ENCODE results near the gene PLBD2.

Gene PLBD2

DNA sequence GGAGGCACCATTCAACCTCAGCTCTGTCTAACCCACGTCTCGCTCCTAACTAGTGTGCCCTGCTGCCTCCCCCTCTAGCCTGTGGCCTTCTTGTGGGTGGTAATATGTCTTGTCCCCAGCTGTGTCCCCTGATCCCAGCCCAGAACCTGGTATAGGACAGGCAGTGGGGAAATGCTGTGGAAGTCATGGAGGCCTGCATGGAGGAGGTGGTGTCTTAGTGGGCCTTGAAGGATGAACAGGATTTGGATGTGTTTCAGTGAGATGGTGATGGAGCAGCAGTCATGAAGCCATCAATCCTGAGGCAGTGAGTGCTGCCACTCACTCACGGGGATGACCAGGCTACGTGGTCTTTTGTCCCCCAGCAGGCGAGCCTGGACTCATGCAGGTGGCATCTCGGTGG, 13.4 kb downstream of the PLBD2 start:
- DNase-seq, result no peak

DNA sequence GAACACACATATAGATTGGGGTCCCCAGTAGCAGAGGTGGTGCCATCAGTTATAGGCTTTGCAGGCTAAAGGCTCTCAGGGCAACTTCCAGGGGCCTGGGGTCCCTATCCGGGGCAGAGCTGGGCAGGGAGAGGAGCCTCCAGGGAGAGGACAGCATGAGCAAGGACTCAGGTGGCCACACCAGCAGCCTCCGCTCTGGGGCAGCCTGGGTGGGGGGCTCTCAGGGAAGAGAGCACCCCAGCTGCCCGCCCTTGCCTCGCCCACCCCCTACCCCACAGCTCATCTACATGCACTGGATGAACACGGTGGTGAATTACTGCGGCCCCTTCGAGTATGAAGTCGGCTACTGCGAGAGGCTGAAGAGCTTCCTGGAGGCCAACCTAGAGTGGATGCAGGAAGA, 14.0 kb downstream of the PLBD2 start:
- DNase-seq, result no peak

DNA sequence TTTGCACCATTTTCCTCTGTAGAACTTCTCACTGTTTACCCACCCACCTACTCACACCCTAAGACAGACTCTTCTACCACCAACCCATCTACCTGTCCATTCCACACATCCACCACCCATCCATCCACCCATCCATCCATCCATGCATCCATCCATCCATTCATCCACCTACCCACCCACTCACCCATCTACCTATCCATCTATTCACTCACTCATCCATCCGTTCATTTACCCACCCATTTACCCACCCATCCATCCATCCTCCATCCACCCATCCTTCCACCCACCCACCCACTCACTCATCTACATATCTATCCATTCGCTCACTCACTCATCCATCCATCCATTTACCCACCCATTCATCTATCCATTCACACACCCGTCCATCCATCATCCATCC, 15.1 kb downstream of the PLBD2 start:
- no peak for DNase-seq

DNA sequence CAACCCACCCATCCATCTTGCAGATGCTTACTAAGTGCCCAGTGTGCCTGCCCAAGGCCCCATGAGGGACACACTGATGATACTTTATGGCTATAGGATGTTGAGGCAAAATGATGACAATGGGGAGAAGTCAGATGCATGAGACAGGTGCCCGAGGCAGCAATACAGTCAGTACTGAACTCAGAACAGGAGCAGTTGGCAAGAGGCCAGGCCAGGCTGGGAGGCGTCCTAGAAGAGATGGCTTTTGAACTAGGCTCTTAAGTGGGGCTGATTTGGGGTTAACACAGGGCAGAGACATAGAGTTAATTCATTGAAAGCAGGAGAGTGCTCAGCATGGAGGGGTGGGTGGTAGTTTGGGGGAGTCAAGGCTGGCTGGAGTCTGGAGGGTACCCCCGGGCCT, 15.6 kb downstream of the PLBD2 start:
- DNase-seq, result no peak

DNA sequence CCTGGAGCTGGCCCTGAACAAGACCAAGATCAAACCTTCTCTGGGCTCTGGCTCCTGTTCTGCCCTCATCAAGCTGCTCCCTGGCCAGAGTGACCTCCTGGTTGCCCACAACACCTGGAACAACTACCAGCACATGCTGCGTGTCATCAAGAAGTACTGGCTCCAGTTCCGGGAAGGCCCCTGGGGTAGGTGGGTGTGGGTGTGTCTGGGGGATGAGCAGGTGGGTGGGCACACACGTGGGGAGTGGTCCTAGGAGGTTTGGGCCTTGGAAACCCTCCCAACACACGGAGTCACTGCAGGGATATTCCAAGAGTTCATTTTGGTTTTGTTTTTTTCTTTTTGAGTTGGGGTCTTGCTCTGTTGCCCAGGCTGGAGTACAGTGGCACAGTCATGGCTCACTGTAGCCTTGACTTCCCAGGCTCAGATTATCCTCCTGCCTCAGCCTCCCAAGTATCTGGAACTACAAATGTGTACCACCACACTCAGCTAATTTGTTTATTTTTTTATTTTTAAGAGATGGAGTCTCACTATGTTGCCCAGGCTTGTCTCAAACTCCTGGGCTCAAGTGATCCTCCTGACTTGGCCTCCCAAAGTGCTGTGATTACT, 16.5 kb downstream of the PLBD2 start:
- no peak for DNase-seq

DNA sequence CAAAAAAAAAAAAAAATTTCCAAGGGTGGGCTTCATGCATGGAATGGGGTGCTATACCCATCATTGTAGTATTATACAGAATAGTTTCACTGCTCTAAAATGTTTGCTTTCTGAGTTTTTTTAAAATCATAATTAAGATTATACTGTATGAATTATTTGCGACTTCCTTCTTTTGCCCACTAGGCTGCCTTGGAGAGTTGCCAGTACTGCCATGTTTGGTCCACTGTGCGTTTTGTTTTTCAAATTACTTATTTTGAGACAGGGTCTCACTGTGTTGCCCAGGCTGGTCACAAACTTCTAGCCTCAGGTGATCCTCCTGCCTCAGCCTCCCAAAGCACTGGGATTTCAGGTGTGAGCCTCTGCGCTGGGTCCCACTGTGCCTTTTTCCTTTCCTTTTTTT, 19.9 kb downstream of the PLBD2 start:
- DNase-seq, result no peak

DNA sequence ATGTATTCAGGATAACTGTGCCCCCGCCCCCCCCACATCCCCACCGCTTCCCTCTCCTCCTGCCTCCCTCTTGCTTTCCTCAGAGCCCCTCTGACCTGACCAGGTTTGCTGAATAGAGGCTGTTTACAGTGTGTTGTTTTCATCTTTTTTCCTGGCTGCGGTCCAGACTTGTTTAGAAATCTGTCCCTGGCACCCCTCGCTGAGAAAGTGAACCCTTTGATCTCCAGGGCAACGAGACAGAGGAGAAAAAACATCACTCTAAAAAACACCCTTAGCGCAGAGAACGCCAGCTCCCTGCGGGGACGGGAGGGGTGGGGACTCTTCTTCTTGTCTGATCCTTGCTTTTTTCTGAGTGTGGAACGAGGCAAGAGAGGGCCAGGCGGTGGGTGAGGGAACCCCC, 22.8 kb downstream of the PLBD2 start:
- DNase-seq, result no peak

DNA sequence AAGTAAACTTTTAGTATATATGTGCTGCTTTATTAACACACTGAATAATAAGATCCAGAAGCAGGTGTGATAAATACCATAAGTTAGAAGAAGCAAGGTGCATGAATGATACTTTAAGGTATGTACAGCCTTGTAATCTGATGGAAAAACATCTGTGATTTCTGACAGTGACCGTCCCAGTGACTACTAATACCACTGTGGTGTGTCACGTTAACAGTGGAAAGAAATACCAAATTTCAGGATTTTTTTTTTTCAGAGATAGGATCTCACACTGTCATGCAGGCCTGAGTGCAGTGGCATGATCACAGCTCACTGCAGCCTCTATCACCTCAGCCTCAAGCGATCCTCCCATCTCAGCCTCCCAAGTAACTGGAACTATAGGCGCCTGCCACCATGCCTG, 23.8 kb downstream of the PLBD2 start:
- DNase-seq, result no peak

DNA sequence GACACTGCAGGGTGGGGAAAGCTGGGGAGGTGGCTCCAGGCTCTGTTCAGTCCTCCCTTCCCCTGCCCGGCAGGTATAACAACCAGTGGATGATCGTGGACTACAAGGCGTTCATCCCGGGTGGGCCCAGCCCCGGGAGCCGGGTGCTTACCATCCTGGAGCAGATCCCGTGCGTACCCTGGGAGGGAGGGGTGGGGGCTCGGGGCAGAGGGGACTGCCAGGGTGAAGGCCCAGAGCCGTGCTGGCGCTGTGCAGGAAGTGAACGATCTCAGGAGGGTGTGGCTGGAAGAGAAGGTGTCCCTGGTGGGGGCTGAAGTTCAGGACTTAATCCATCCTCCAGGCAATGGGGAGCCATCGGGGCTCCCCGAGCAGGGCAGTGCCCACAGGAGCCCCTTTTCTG, 26.4 kb downstream of the PLBD2 start:
- DNase-seq, result no peak

DNA sequence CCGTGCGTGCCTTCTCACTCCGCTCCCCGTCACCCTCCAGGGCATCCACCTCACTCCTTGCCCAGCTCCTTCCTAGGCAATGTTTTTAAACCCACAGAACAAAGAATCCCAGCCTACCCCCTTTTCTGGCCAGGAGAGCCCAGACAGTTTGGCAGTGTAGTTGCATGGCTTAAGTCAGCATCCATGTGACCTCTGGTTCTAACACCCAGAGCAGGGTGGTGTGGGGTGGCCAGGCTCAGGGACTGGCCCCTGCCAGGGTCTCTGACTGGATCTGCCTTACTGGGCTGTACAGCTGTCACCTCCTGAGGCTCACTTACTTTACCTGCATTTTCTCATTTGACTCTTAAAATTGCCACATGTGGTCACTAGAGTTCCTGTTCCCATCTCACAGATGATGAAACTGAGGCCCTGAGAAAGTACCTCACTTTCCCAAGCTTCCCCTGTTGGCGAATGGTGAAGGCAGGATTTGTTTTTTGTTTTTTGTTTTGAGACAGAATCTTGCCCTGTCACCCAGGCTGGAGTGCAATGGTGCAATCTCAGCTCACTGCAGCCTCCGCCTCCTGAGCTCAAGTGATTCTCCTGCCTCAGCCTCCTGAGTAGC, 27.0 kb downstream of the PLBD2 start:
- no peak for DNase-seq

DNA sequence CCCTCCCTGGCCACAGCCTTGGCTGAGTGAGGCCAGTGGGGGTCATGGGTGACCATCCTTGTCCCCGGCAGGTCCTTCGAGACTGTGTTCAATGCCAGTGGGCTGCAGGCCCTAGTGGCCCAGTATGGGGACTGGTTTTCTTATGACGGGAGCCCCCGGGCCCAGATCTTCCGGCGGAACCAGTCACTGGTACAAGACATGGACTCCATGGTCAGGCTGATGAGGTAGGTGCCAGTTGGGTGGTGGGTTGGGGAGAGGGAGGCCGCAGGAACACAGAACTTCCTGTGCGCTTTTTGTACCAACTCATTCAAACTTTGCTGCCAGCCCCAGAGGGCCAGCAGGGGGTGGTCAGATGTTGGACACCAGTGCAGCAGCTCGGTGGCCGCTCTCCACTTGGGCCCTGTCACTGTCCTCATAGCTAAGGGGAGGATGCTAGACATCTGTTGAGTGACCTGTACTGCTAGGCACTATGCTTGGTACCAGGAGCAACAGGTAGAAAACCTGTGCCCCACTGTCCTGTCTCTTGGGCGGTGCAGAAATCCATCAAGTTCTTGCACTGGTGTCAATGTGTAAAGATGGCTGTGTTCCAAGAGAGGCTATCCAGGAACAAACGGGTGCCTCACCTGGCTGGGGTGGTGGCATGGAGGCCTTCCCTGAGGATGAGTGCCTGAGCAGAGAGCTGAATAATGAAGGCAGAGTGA, 28.6 kb downstream of the PLBD2 start:
- DNase-seq, result no peak

DNA sequence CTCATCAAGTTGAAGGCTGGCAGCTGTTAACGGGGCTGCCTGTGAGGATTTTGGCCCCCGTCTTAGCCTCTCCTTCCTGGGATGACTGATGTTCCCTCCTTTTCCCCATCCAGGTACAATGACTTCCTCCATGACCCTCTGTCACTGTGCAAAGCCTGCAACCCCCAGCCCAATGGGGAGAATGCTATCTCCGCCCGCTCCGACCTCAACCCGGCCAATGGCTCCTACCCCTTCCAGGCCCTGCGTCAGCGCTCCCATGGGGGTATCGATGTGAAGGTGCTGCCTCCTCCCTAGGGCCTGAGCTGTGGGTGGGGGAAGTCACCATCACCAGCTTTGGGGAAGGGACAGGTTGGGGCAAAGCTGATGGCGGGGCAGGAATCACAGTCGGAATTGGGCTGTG, 29.2 kb downstream of the PLBD2 start:
- DNase-seq, result no peak

DNA sequence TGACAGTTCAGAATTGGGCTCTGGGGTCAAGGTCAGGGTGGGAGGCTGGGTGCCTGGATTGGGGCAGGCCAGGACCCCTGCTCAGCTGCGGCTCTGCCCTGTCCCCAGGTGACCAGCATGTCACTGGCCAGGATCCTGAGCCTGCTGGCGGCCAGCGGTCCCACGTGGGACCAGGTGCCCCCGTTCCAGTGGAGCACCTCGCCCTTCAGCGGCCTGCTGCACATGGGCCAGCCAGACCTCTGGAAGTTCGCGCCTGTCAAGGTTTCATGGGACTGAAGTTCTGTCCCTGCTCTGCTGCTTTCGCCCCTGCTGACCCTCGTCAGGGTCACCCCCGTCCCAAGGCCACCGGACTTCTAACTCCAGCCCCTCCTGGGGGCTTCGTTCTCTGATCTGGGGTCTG, 30.0 kb downstream of the PLBD2 start:
- DNase-seq, result no peak

DNA sequence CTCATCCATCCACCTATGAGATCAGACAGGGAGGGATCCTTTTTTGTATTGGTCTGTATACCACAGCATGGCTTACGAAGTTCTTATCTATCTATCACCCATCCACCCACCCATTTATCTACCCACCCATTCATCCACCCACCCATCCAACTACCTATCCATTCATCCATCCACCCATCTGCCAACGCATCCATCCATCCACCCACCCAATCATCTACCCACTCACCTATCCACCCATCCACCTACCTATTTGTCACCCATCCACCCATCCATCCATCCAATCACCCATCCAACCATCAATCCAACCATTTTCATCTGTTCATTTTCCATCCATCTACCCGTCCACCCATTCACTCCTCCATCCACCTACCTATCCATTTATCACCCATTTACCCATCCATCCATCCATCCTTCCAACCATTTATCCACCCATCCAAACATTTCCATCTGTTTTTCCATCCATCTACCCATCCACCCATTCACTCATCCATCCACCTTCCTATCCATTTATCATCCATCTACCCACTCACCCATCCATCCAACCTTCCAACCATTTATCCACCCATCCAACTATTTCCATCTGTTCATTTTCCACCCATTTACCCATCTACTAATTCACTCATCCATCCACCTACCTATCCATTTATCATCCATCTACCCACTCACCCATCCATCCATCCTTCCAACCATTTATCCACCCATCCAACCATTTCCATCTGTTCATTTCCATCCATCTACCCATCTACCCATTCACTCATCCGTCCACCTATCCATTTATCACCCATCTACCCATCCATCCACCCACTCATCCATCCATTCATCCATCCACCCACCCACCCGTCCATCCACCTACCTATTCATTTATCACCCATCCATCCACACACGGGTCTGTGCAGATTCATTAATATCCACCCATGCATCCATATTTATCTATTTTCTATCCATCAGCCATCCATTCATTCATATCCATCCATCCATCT, 32.0 kb downstream of the PLBD2 start:
- DNase-seq, result no peak

DNA sequence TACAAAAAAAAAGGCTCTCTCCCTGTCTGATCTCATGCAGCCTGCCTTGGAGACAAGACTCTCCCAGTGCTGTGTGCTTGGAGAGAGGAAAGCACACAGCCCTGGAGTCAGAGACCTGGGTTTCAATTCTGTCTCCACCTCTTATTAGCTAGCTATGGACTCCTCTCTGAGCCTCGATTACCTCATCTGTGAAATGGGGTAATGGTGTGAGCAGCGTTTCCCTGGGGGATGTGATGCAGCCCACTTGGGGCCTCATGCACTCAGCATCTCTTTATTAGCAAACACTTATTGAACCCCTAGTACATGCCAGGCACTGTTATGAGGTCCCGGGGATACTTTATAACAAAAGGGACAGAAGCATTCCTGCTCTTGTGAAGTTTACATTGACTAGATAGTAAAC, 32.8 kb downstream of the PLBD2 start:
- no peak for DNase-seq

DNA sequence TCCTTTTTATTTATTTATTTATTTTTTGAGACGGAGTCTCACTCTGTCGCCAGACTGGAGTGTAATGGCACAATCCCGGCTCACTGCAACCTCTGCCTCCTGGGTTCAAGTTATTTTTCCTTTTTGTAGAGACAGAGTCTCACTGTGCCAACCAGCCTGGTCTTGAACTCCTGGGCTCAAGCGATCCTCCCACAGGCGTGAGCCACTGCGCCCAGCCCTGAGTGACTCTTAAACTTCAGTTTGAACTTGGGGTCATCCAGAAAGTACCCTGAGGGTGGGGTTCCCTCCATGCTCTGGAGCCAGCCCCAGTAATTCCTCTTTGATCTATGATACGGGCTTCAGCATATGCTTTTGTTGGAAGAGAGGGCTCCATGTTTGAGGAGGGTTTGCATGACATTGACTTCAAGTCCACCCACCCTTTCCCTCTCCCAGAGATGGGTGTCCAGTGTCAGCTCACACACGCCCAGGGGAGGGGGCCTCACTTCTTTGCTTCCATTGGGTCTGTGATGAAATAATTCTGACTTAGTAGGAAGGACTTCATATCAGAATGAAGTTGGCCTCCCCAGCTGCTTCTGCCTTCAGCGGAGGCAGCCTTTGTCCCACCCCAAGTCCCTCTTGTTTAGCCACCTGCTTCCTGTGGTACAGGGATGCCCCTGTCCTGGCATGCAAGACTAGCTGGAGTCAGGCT, 33.4 kb downstream of the PLBD2 start:
- DNase-seq, result no peak

DNA sequence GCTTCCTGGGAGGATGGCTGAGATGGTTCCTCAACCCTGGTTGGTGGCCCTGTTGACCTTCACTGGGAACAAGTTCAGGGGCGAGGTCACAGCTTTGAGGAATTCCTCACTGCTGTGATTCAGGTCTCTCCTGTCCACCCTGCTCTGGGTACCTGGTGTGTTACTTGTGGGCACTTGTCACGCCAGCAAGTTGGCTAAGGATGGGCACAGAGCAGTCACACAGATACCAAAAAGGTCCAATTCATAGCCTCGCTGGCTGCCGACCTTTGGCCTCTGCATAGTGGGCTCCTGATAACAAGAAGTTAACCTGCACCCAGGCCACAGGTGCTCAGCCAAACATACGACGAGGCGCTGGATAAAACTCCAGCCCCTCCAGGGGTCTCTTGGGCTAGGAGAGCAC, 34.1 kb downstream of the PLBD2 start:
- no peak for DNase-seq

DNA sequence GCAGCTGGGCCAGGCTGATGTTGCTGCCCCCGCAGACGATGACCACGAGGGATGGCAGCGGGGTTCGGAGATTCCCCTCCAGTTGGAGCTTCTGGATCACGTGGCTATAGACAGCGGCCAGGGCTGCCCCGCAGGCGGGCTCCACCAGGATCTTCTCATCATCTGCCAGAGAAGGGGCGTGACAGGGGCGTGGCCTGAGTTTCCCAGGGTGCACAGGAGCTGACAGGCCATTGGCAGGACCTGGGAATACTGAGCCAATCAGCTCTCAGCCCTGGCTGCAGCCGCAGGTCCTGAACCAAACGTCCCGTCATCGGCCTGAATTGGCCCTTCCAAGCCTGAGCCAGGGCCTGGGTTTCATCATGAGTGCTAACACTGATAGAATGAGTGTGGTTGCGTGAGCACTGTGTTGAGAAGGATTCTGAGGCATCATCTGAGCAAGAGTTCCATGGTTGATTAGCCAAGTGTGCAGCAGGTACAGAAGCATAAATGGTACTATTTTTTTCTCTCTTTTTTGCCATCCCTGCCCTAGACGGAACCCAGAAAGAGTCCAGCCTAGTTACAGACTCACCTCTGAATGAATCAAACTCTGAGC, 34.7 kb downstream of the PLBD2 start:
- no peak for DNase-seq

DNA sequence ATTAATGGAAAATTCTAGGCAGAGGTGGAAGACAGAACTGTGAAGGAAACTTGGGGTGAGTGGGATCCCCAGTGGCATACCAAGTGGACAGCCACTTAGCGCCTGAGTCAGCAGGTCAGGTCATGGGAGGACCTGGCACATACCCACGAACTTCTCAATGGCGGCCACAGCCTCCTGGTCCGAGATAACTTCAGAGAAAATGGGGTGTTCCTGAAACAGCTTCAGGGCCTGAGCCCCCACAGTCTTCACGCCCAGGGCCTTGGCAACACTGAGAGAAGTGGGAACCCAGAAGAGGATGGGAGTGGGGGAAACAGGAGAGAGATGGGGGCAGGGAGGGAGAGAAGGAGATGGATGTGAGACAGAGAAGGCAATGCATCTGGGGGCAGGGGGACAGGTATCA, 35.4 kb downstream of the PLBD2 start:
- DNase-seq, result no peak

DNA sequence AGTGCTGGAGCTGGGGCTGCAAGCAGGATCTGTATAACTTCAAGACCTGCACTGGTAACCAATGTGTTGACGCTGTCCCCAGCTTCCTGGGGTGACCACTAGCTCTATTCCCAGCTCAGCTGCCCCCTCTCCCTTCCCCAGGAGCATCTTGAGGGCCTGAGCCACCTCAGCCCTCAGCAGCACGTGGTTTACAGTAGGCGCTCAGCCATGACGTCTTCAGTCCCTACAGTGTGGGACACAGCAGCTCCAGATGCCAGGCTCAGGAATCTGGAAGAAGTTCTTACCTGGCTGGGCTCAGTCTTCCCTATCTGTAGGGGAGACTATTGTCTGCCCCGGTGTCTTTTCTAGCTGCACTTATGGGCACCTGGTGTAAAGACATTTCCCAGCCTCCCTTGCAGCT, 36.7 kb downstream of the PLBD2 start:
- no peak for DNase-seq

DNA sequence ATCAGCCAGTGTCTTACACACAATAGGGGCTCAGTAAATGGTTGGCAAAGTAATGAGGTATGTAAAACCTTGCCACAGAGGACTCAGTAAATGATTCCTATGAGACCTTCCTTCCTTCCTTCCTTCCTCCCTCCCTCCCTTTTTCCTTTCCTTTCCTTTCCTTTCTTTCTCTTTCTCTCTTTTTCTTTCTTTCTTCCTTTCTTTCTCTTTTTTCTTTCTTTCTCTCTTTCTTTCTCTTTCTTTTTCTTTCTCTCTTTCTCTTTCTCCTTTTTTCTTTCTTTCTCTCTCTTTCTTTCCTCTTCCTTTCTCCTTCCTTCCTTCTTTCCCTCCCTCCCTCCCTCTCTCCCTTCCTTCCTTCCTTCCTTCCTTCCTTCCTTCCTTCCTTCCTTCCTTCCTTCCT, 37.8 kb downstream of the PLBD2 start:
- DNase-seq, result no peak

DNA sequence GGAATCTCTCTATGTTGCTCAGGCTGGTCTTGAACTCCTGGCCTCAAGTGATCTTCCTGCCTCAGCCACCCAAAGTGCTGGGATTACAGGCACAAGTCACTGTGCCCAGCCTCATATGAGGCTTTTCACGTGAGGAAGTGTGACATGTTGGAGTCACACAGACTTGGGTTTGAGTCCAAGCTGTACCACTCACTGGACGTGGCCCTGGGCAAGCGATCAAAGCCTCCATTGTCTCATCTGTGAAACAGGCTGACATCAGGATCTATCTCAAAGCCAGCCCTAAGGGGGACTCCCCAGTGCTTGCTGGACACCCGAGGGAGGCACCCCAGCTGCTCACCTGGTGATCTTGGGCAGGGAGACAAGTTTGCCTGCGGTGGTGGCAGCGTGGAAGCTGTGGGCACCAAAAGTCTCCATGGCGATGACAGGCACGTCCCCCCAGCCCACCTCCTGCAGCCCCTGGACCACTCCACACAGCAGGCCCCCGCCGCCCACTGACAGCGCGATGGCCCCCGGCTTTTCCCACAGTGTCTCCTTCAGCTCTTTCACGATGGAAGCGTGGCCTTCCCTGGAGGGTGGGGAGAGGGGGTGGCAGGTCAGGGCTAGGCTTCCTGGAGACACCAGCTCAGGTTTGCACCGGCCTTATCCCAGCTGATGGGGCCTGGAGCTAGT, 38.6 kb downstream of the PLBD2 start:
- DNase-seq, result no peak

All from EL (cell line).